Neuronal stem cell (in vitro differentiated cells): Measurements from ENCODE around the gene PLEKHA7.

ENCODE experiments used
- DNase-seq: peaks from one replicate; pipeline ENCODE4 v3.0.0-alpha.2; 2013; ENCODE audit warnings: low spot score
- H2AFZ ChIP-seq: one replicate; pipeline ENCODE4 v1.6.1; 2013; ENCODE audit warnings: mild to moderate bottlenecking, low read length, inconsistent platforms
- H2AK5ac ChIP-seq: 2 replicates; pipeline ENCODE4 v1.6.1; 2013; ENCODE audit warnings: low read depth, mild to moderate bottlenecking, inconsistent platforms, low read length, moderate library complexity, mixed read lengths
- H2BK120ac ChIP-seq: 2 replicates; pipeline ENCODE4 v1.6.1; 2013; ENCODE audit warnings: low read depth, mild to moderate bottlenecking, inconsistent platforms, low read length, moderate library complexity, mixed read lengths
- H2BK12ac ChIP-seq: one replicate; pipeline ENCODE4 v1.6.1; 2013; ENCODE audit warnings: low read length, inconsistent platforms
- H2BK15ac ChIP-seq: 2 replicates; pipeline ENCODE4 v1.6.1; 2013; ENCODE audit warnings: mild to moderate bottlenecking, low read length, inconsistent platforms, mixed read lengths
- H2BK5ac ChIP-seq: one replicate; pipeline ENCODE4 v1.6.1; 2013; ENCODE audit warnings: inconsistent platforms, mild to moderate bottlenecking, low read length, moderate library complexity
- H3K14ac ChIP-seq: one replicate; pipeline ENCODE4 v1.6.1; 2013; ENCODE audit warnings: low read length, inconsistent platforms
- H3K18ac ChIP-seq: 2 replicates; pipeline ENCODE4 v1.6.1; 2013; ENCODE audit warnings: low read length, inconsistent platforms
- H3K23ac ChIP-seq: 2 replicates; pipeline ENCODE4 v1.6.1; 2013; ENCODE audit warnings: low read depth, mild to moderate bottlenecking, mixed read lengths, low read length, inconsistent platforms; ENCODE audit not compliant: poor library complexity
- H3K27ac ChIP-seq: replicated peaks from 3 replicates; pipeline ENCODE4 v1.5.1; 2013; ENCODE audit warnings: low read length, inconsistent platforms
- H3K27me3 ChIP-seq, 3 experiments: 2 replicates each; pipeline ENCODE4 v1.6.1; 2013; ENCODE audit warnings: low read length in 3 of 3, mild to moderate bottlenecking in 2 of 3, inconsistent platforms in 1 of 3, low read depth in 1 of 3, mixed read lengths in 1 of 3, moderate library complexity in 1 of 3; ENCODE audit not compliant: control insufficient read depth in 3 of 3, insufficient read depth in 3 of 3
- H3K36me3 ChIP-seq, 2 donors: replicated peaks in 1 of 2; 2 replicates each; pipeline ENCODE4 v1.6.1; 2013; ENCODE audit warnings: low read length in 2 of 2; ENCODE audit not compliant: control insufficient read depth in 2 of 2, insufficient read depth in 2 of 2
- H3K4ac ChIP-seq: 2 replicates; pipeline ENCODE4 v1.6.1; 2013; ENCODE audit warnings: inconsistent platforms, mild to moderate bottlenecking, low read length, moderate library complexity
- H3K4me1 ChIP-seq, 2 donors: 1 replicate in 1 of 2; 2 replicates in 1 of 2; pipeline ENCODE4 v1.6.1; 2013; ENCODE audit warnings: low read length in 2 of 2, low read depth in 1 of 2; ENCODE audit not compliant: control insufficient read depth in 2 of 2, insufficient read depth in 1 of 2
- H3K4me2 ChIP-seq: one replicate; pipeline ENCODE4 v1.6.1; 2013; ENCODE audit warnings: mild to moderate bottlenecking, low read length, inconsistent platforms; ENCODE audit not compliant: insufficient read depth, poor library complexity, severe bottlenecking
- H3K4me3 ChIP-seq, 2 donors: 2 replicates each; pipeline ENCODE4 v1.5.1; 2013; ENCODE audit warnings: low read length in 2 of 2, mild to moderate bottlenecking in 2 of 2, inconsistent platforms in 1 of 2, moderate library complexity in 1 of 2
- H3K79me1 ChIP-seq: one replicate; pipeline ENCODE4 v1.6.1; 2013; ENCODE audit warnings: low read depth, mild to moderate bottlenecking, inconsistent platforms, low read length, moderate library complexity
- H3K9ac ChIP-seq: one replicate; pipeline ENCODE4 v1.6.1; 2013; ENCODE audit warnings: mild to moderate bottlenecking, low read depth, low read length, inconsistent platforms; ENCODE audit not compliant: poor library complexity
- H3K9me3 ChIP-seq, 2 donors: replicated peaks in 1 of 2; 2 replicates each; pipeline versions ENCODE3 to v1.6.1; 2013; ENCODE audit warnings: low read length in 2 of 2, mild to moderate bottlenecking in 2 of 2, inconsistent platforms in 1 of 2, low read depth in 1 of 2, mixed read lengths in 1 of 2, moderate library complexity in 1 of 2; ENCODE audit not compliant: control insufficient read depth in 2 of 2, insufficient read depth in 1 of 2
- H4K8ac ChIP-seq: one replicate; pipeline ENCODE4 v1.6.1; 2013; ENCODE audit warnings: low read depth, mild to moderate bottlenecking, inconsistent platforms, low read length, moderate library complexity
- H4K91ac ChIP-seq: one replicate; pipeline ENCODE4 v1.6.1; 2013; ENCODE audit warnings: low read length, low read depth, mild to moderate bottlenecking, inconsistent platforms; ENCODE audit not compliant: poor library complexity
- WGBS, 2 donors: extraction: QIAGEN DNeasy Blood & Tissue Kit; methylation state at CpG; one replicate each; pipeline ENCODE4 v1.1.7; 2013; ENCODE audit warnings: missing lambda C conversion rate in 2 of 2, mixed read lengths in 1 of 2; ENCODE audit not compliant: insufficient read length in 2 of 2, insufficient replicate concordance in 1 of 2; ENCODE audit errors: extremely low coverage in 2 of 2; 5-methylcytosine and 5-hydroxymethylcytosine counted together

The PLEKHA7 gene

DNA sequence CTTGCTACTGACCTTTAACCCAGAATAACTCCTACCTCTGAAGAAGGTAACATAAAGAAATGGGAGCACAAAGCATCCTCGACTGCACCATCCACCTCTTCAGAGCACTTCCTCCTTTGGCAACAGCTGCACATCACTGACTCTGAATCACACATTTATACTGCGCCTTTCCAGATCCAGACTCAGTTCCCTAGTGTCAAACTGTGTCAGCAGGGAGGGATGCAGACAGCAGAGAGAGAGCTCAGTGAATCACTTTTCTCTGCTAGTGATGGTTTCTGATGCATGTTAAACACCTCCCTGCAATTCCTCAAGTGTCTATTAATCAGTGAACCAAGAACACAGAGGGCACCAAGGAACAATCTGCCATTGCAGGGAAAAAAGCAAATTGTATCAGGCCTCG is 118.9 kb downstream of the PLEKHA7 start:
- Histone ChIP-seq H3K4me1 (peaks cover 15 to 34% of the 10 kb centered on the region in 2 donors), H2AFZ (no peak overlapping the region), H2BK5ac (no peak overlapping the region), H3K9ac (no peak overlapping the region), H4K8ac (no peak overlapping the region), H3K36me3 (no peaks in the 10 kb centered on the region), H3K4ac (no peak overlapping the region), H3K18ac (no peak overlapping the region), H2BK120ac (no peak overlapping the region), H4K91ac (no peak overlapping the region), H2AK5ac (no peak overlapping the region), H3K27ac (peak overlapping the region; percentile 8), H3K23ac (no peak overlapping the region), H3K27me3 (peaks cover 0 to 3% (median 0%) of the 10 kb centered on the region in 3 experiments), H3K14ac (no peak overlapping the region), H3K4me3 (no peak overlapping the region), H3K79me1 (no peaks in the 10 kb centered on the region), H2BK15ac (no peak overlapping the region), H3K4me2 (no peak overlapping the region), H2BK12ac (no peak overlapping the region), H3K9me3 (no peaks in the 10 kb centered on the region)
- no CpG with 5 or more reads among the region's 3 CpGs for WGBS, 2 donors
- no peak for DNase-seq

DNA sequence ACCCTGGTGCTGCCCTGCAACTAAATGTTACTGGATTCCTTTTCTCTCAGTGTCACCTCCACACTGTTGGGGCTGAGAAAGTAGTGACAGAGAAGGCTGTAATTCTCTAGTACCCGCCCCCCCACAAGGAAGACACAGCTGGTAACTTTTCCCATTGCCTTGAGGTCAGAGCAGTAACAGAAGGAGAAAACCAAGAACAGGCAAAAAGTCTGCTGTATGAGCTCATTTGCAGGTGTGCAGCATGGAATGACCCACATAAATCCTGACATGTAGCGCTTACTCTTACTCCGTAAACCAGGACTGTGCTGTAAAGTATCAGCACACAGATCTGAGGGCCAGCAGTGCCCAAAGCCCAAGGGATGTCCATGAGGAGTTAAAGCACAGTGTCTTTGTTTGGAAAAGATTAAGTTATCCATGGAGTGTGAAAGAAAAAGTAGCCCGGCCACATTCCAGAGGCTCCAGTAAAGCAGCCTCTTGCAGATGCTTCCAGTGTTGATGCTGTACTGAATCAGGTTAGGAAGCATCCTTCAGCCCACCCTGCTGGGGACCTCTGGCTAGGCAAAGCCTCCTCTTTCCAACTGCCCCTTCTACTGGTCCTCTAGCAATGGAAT is 120.7 kb downstream of the PLEKHA7 start:
- Histone ChIP-seq H3K9ac (no peak overlapping the region), H4K91ac (no peak overlapping the region), H3K4me1 (peaks cover 15 to 28% of the 10 kb centered on the region in 2 donors), H3K4ac (no peak overlapping the region), H4K8ac (no peak overlapping the region), H3K9me3 (peaks cover 0 to 6% of the 10 kb centered on the region in 2 donors), H3K79me1 (no peaks in the 10 kb centered on the region), H3K27me3 (peaks cover 0 to 2% (median 0%) of the 10 kb centered on the region in 3 experiments), H3K18ac (no peak overlapping the region), H3K4me2 (no peak overlapping the region), H3K4me3 (no peak overlapping the region), H2BK15ac (no peak overlapping the region), H2AFZ (no peak overlapping the region), H3K36me3 (no peaks in the 10 kb centered on the region), H2AK5ac (no peak overlapping the region), H2BK120ac (no peak overlapping the region), H3K14ac (no peak overlapping the region), H3K23ac (no peak overlapping the region), H2BK5ac (no peak overlapping the region), H3K27ac (peak overlapping the region; percentile 5), H2BK12ac (no peak overlapping the region)
- WGBS, 2 donors: no CpG with 5 or more reads among the region's 4 CpGs
- DNase-seq: no peak

DNA sequence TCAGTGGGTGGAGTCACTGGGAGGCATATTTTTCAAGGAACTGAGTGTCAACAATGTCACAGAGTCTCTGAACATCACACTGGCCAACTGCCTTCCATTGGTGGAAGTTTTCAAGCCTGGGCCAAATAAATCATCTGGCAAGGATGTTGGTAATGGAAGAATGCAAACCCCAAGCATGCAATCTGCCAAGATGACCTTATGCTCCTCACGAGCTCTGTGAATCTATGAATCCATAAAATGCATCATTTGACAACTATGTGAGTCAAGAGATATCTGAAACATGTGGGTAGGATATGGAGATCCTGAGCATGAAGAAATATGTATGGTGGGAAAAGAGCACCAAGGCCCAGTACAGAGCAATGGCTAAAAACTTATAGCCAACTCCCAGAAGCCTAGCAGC is 122.2 kb downstream of the PLEKHA7 start:
- no peak for DNase-seq

DNA sequence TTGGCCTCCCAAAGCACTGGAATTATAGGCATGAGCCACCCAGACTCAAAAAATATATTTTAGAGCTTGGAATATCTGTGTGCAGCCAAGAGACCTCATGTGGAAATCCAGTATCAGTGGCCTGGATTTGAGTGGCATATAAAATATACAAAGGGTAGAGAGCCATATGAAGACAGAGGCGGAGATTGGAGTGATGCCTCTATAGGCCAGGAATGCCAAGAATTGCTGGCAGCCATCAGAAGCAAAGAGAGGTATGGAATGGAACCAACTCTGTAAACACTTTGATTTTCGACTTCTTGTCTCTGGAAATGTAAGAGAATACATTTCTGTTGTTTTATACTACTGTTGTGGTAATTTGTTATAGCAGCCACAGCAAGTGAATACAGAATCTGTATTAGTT is 123.0 kb downstream of the PLEKHA7 start:
- Histone ChIP-seq H3K4me1 (peaks cover 4 to 17% of the 10 kb centered on the region in 2 donors), H4K91ac (no peak overlapping the region), H3K23ac (no peak overlapping the region), H3K36me3 (no peaks in the 10 kb centered on the region), H3K79me1 (no peaks in the 10 kb centered on the region), H2BK15ac (no peak overlapping the region), H2BK12ac (no peak overlapping the region), H3K9me3 (peaks cover 0 to 6% of the 10 kb centered on the region in 2 donors), H3K4me3 (no peak overlapping the region), H3K18ac (no peak overlapping the region), H3K27me3 (no peaks in the 10 kb centered on the region), H2AFZ (no peak overlapping the region), H3K9ac (no peak overlapping the region), H2BK120ac (no peak overlapping the region), H3K4me2 (no peak overlapping the region), H2AK5ac (no peak overlapping the region), H2BK5ac (no peak overlapping the region), H3K14ac (no peak overlapping the region), H3K27ac (no peak overlapping the region), H4K8ac (no peak overlapping the region), H3K4ac (no peak overlapping the region)
- no CpG with 5 or more reads among the region's 2 CpGs for WGBS, 2 donors
- no peak for DNase-seq

More for the DNA sequence above, 122.2 kb downstream of the PLEKHA7 start:
- H3K27ac ChIP-seq: no peak overlapping the region
- H2AK5ac ChIP-seq: no peak overlapping the region
- H2BK5ac ChIP-seq: no peak overlapping the region
- no peak overlapping the region for H3K4me3 ChIP-seq
- H3K18ac ChIP-seq: no peak overlapping the region
- H3K23ac ChIP-seq: no peak overlapping the region
- no peak overlapping the region for H2BK15ac ChIP-seq
- no peak overlapping the region for H4K8ac ChIP-seq
- H2BK120ac ChIP-seq: no peak overlapping the region
- no peak overlapping the region for H3K4ac ChIP-seq
- no peaks in the 10 kb centered on the region for H3K36me3 ChIP-seq
- no CpG with 5 or more reads among the region's 1 CpG for WGBS, 2 donors
- H4K91ac ChIP-seq: no peak overlapping the region
- H3K9me3 ChIP-seq: peaks cover 0 to 6% of the 10 kb centered on the region in 2 donors
- no peaks in the 10 kb centered on the region for H3K79me1 ChIP-seq
- H3K4me2 ChIP-seq: no peak overlapping the region
- H3K9ac ChIP-seq: no peak overlapping the region
- H3K4me1 ChIP-seq: peaks cover 4 to 24% of the 10 kb centered on the region in 2 donors
- no peaks in the 10 kb centered on the region for H3K27me3 ChIP-seq
- no peak overlapping the region for H3K14ac ChIP-seq
- H2BK12ac ChIP-seq: no peak overlapping the region
- no peak overlapping the region for H2AFZ ChIP-seq
